ENCODE results near the gene POLR2E. TPM values are rescaled to one million over a fixed set of nuclear protein-coding genes. Genes with fewer than 3 reads are reported as not detected.
A peak's percentile ranks its signal among the peaks of the same experiment; 100 is the strongest.

POLR2E gene
- total RNA-seq, 1 experiment from 2014 or later, result 281 TPM

GRCh38 chr19:1046836-1047695, 48.1 kb downstream of the POLR2E start:
- Histone ChIP-seq H4K20me1 (ENCODE audit: insufficient read depth) (no peaks in the 10 kb centered on the region), H3K27me3 (ENCODE audit: insufficient read depth, low read length) (no peaks in the 10 kb centered on the region), H3K9me2 (ENCODE audit: insufficient read depth) (no peaks in the 10 kb centered on the region), H3K36me3 (ENCODE audit: control insufficient read depth in 1 of 2, insufficient read depth in 2 of 2, low read length in 2 of 2) (peaks cover 0 to 15% of the 10 kb centered on the region in 2 experiments; a peak in 1 of 4 replicates), H2AFZ (ENCODE audit: low read depth, low read length, poor library complexity, severe bottlenecking) (no peak overlapping the region), H3K9me3 (ENCODE audit: control insufficient read depth in 1 of 2, insufficient read depth in 1 of 2, low read depth in 1 of 2, low read length in 2 of 2) (no peaks in the 10 kb centered on the region), H3K9ac (ENCODE audit: low read length) (no peak overlapping the region), H3K79me2 (ENCODE audit: insufficient read depth, low read length) (peaks cover 8% of the 10 kb centered on the region; the same call in 1 of the 2 replicates), H3K27ac (ENCODE audit: low read depth, low read length) (peak overlapping the region; percentile 38; the same call in 1 of the 2 replicates), H3K4me3 (replicated peaks in 1 of 2; ENCODE audit: low read depth in 1 of 2, low read length in 2 of 2) (no peak overlapping the region), H3K4me2 (ENCODE audit: low read length) (no peak overlapping the region), H3K4me1 (ENCODE audit: control insufficient read depth in 1 of 2, insufficient read depth in 2 of 2, low read length in 2 of 2) (peaks cover 22 to 48% of the 10 kb centered on the region in 2 experiments)
- no peak for DNase-seq (ENCODE audit: low read depth, low spot score)
- intact Hi-C loops (cut with micrococcal nuclease), result no loop called here
- ChIA-PET RAD21 (ENCODE audit: low non-redundant PET in 1 of 2, low total read pairs in 2 of 2, uncharacterized antibody in 2 of 2, unreplicated experiment in 2 of 2) (no interaction called here), CTCF (no interaction called here), POLR2A (no interaction called here)
- BruUV-seq (replicated peaks), result no TSS peak
- TF ChIP-seq CBX3 (IDR thresholded peaks at IDR 0.05; ENCODE audit: low read depth) (no peak), JUND (IDR thresholded peaks at IDR 0.05) (no peak), SP1 (IDR thresholded peaks at IDR 0.05; ENCODE audit: low read depth) (no peak), CEBPB (IDR thresholded peaks at IDR 0.05; ENCODE audit: low read depth) (no peak), ATF3 (IDR thresholded peaks at IDR 0.05) (no peak), EGR1 (IDR thresholded peaks at IDR 0.05; ENCODE audit: low read depth) (no peak), CTCF (IDR thresholded peaks at IDR 0.05 in 2 of 3, conservative IDR thresholded peaks at IDR 0.05 in 1 of 3; ENCODE audit: borderline replicate concordance in 1 of 3, insufficient read depth in 1 of 3, low read depth in 2 of 3, low read length in 2 of 3) (no peak), SRF (IDR thresholded peaks at IDR 0.05; ENCODE audit: low read depth) (no peak), EZH2 (IDR thresholded peaks at IDR 0.05) (no peak), ZNF274 (IDR thresholded peaks at IDR 0.05; ENCODE audit: low read depth, low read length) (no peak), RAD21 (IDR thresholded peaks at IDR 0.05; ENCODE audit: low read depth) (no peak), EZH2phosphoT487 (IDR thresholded peaks at IDR 0.05; ENCODE audit: borderline replicate concordance) (no peak), FOSL1 (IDR thresholded peaks at IDR 0.05; ENCODE audit: low read depth) (no peak), POLR2AphosphoS5 (IDR thresholded peaks at IDR 0.05; ENCODE audit: low read depth, low read length) (no peak), ZFX (IDR thresholded peaks at IDR 0.05) (no peak), ELF1 (IDR thresholded peaks at IDR 0.05; ENCODE audit: borderline replicate concordance, low read depth) (no peak), POLR2A (IDR thresholded peaks at IDR 0.05; ENCODE audit: borderline replicate concordance, extremely low read depth, insufficient read depth, insufficient read length) (no peak), REST (IDR thresholded peaks at IDR 0.05; ENCODE audit: low read depth) (no peak)
- no peak for ATAC-seq
